Liver (tissue), 9 donors: Measurements from ENCODE around the gene POLR3C. TPM values are rescaled to one million over a fixed set of nuclear protein-coding genes. Genes with fewer than 3 reads are reported as not detected.

Source experiments
- DNase-seq: peaks from one replicate; pipeline ENCODE4 v3.0.0-alpha.2; 2017; ENCODE audit warnings: low spot score
- H3K27ac ChIP-seq, 2 donors: one replicate each; pipeline ENCODE4 v1.7.0; 2013; ENCODE audit warnings: inconsistent platforms in 2 of 2, low read length in 2 of 2, control low read depth in 1 of 2, low read depth in 1 of 2, mild to moderate bottlenecking in 1 of 2
- H3K27me3 ChIP-seq, 4 donors: one replicate each; pipeline versions ENCODE4 v1.6.1 to v1.7.0; 2013; ENCODE audit warnings: low read length in 3 of 4, inconsistent platforms in 1 of 4, mild to moderate bottlenecking in 1 of 4, moderate library complexity in 1 of 4; ENCODE audit not compliant: control insufficient read depth in 4 of 4, insufficient read depth in 4 of 4
- H3K36me3 ChIP-seq, 4 donors: one replicate each; pipeline versions ENCODE4 v1.6.1 to v1.7.0; 2013; ENCODE audit warnings: low read length in 3 of 4, mild to moderate bottlenecking in 3 of 4, low read depth in 1 of 4, moderate library complexity in 1 of 4; ENCODE audit not compliant: control insufficient read depth in 4 of 4, insufficient read depth in 3 of 4
- H3K4me1 ChIP-seq, 4 donors: one replicate each; pipeline versions ENCODE4 v1.6.1 to v1.7.0; 2013; ENCODE audit warnings: low read length in 3 of 4, mild to moderate bottlenecking in 3 of 4, moderate library complexity in 1 of 4; ENCODE audit not compliant: control insufficient read depth in 4 of 4, insufficient read depth in 4 of 4
- H3K4me3 ChIP-seq, 3 donors: one replicate each; pipeline versions ENCODE4 v1.6.1 to v1.7.0; 2013; ENCODE audit warnings: low read length in 3 of 3, control low read depth in 1 of 3, low read depth in 1 of 3, mild to moderate bottlenecking in 1 of 3
- H3K9ac ChIP-seq, 2 donors: one replicate each; pipeline ENCODE4 v1.7.0; 2013; ENCODE audit warnings: low read length in 2 of 2, mild to moderate bottlenecking in 2 of 2, moderate library complexity in 2 of 2, control low read depth in 1 of 2, low read depth in 1 of 2
- H3K9me3 ChIP-seq, 4 donors: one replicate each; pipeline versions ENCODE4 v1.6.1 to v1.7.0; 2013; ENCODE audit warnings: low read length in 3 of 4; ENCODE audit not compliant: control insufficient read depth in 4 of 4
- EGR1 ChIP-seq, 2 donors: IDR thresholded peaks; 2 replicates each; pipeline ENCODE4 v1.6.1; 2016 to 2018; ENCODE audit warnings: antibody characterized with exemption in 2 of 2, low read depth in 2 of 2
- HNF4G ChIP-seq: IDR thresholded peaks from 2 replicates; pipeline ENCODE4 v1.6.1; 2016; ENCODE audit warnings: antibody characterized with exemption
- NR2F2 ChIP-seq: IDR thresholded peaks from 2 replicates; pipeline ENCODE4 v1.6.1; 2016; ENCODE audit warnings: antibody characterized with exemption
- RAD21 ChIP-seq, 2 donors: IDR thresholded peaks; 2 replicates each; pipeline ENCODE4 v1.6.1; 2016; ENCODE audit warnings: antibody characterized with exemption in 2 of 2, mild to moderate bottlenecking in 2 of 2
- REST ChIP-seq: IDR thresholded peaks from 2 replicates; pipeline ENCODE4 v1.6.1; 2016; ENCODE audit warnings: antibody characterized with exemption, mild to moderate bottlenecking
- SP1 ChIP-seq: IDR thresholded peaks from 2 replicates; pipeline ENCODE4 v1.6.1; 2018; ENCODE audit warnings: antibody characterized with exemption, mild to moderate bottlenecking
- TAF1 ChIP-seq: conservative IDR thresholded peaks from 2 replicates; pipeline ENCODE4 v1.6.1; 2016; ENCODE audit warnings: antibody characterized with exemption, mild to moderate bottlenecking
- YY1 ChIP-seq: IDR thresholded peaks from 2 replicates; pipeline ENCODE4 v1.6.1; 2016; ENCODE audit warnings: antibody characterized with exemption, mild to moderate bottlenecking
- ZBTB33 ChIP-seq: IDR thresholded peaks from 2 replicates; pipeline ENCODE4 v1.6.1; 2016; ENCODE audit warnings: antibody characterized with exemption
- WGBS: extraction: QIAGEN DNeasy Blood & Tissue Kit; methylation state at CpG from one replicate; pipeline ENCODE4 v1.1.7; 2013; 5-methylcytosine and 5-hydroxymethylcytosine counted together
- polyA plus RNA-seq, 2 donors: library from polyadenylated mRNA; stranded (reverse) in 1 of 2; unstranded in 1 of 2; fragments of 200-250 nt in 1 of 2; fragments of >200 nt in 1 of 2; fragmentation: Nextera tagmentation in 1 of 2; extraction: Ambion mirVana in 1 of 2; gene quantifications; one replicate each; pipeline versions ENCODE4 v1.2.1 to v1.2.3, GENCODE V29; 2013 to 2015
- total RNA-seq, 2 donors: library from RNA; depleted of rRNA; stranded (reverse); fragments of >200 nt; gene quantifications; one replicate each; pipeline ENCODE4 v1.2.3, GENCODE V29; 2014
- TF ChIP-seq, protein P1 (sequence below): IDR thresholded peaks from 2 replicates; pipeline ENCODE4 v1.6.1; 2016; ENCODE audit warnings: antibody characterized with exemption
- TF ChIP-seq, protein P2 (sequence below): fragments of 150-350 bp; IDR thresholded peaks from 2 replicates; pipeline ENCODE4 v1.5.1; 2017; ENCODE audit warnings: improper control_type of control experiment, low read depth, low read length; ENCODE audit not compliant: missing input control
- donor health status: healthy.
- donor health status: healthy.
- donor health status: healthy.
- donor health status: healthy.
- donor health status: healthy.

Gene POLR3C
- total and polyA plus RNA-seq, 4 donors = 6.3 to 22.0 (median 10.6) TPM

- WGBS = 77% methylated on average over 8 of the region's 8 CpGs
- H3K9ac ChIP-seq = no peak overlapping the region
- H3K27me3 ChIP-seq = no peaks in the 10 kb centered on the region
- DNase-seq = no peak
- no peaks in the 10 kb centered on the region for H3K9me3 ChIP-seq
- H3K27ac ChIP-seq = no peak overlapping the region
- H3K36me3 ChIP-seq = no peaks in the 10 kb centered on the region
- no peak for TF ChIP-seq SP1
- no peak for TF ChIP-seq TAF1
- TF ChIP-seq YY1 = no peak
- no peak for TF ChIP-seq ZBTB33
- TF ChIP-seq, protein P1, sequence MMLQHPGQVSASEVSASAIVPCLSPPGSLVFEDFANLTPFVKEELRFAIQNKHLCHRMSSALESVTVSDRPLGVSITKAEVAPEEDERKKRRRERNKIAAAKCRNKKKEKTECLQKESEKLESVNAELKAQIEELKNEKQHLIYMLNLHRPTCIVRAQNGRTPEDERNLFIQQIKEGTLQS = no peak
- H3K4me1 ChIP-seq = peaks cover 0 to 17% (median 8%) of the 10 kb centered on the region in 4 donors
- H3K4me3 ChIP-seq = no peak overlapping the region
Observed at GRCh38 chr1:145886816-145887215, 62.8 kb downstream of the POLR3C start.

- 67% methylated on average over 5 of the region's 5 CpGs for WGBS
- DNase-seq = no peak
- Histone ChIP-seq H3K9me3 (no peaks in the 10 kb centered on the region), H3K36me3 (no peaks in the 10 kb centered on the region), H3K9ac (no peak overlapping the region), H3K4me3 (no peak overlapping the region), H3K27me3 (no peaks in the 10 kb centered on the region), H3K4me1 (peaks cover 0 to 24% (median 12%) of the 10 kb centered on the region in 4 donors), H3K27ac (no peak overlapping the region)
- TF ChIP-seq NR2F2 (no peak), HNF4G (no peak), RAD21 (IDR thresholded peaks at IDR 0.05) (no peak), REST (no peak), YY1 (no peak), ZBTB33 (no peak), EGR1 (IDR thresholded peaks at IDR 0.05; ENCODE audit: low read depth in 2 of 2) (no peak)
- TF ChIP-seq, protein P2, sequence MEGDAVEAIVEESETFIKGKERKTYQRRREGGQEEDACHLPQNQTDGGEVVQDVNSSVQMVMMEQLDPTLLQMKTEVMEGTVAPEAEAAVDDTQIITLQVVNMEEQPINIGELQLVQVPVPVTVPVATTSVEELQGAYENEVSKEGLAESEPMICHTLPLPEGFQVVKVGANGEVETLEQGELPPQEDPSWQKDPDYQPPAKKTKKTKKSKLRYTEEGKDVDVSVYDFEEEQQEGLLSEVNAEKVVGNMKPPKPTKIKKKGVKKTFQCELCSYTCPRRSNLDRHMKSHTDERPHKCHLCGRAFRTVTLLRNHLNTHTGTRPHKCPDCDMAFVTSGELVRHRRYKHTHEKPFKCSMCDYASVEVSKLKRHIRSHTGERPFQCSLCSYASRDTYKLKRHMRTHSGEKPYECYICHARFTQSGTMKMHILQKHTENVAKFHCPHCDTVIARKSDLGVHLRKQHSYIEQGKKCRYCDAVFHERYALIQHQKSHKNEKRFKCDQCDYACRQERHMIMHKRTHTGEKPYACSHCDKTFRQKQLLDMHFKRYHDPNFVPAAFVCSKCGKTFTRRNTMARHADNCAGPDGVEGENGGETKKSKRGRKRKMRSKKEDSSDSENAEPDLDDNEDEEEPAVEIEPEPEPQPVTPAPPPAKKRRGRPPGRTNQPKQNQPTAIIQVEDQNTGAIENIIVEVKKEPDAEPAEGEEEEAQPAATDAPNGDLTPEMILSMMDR = no peak
Observed at GRCh38 chr1:145887631-145888030, 63.6 kb downstream of the POLR3C start.
